ENCODE results near the gene CLGN.

- no peak for TF ChIP-seq CTCF (IDR thresholded peaks at IDR 0.05)
- no peak for TF ChIP-seq POLR2A (IDR thresholded peaks at IDR 0.05)
Observed at GRCh38 chr4:140426610-140427105, 790 bp downstream of the CLGN start.
